Lung (tissue), 12 donors: ENCODE data around the gene GIGYF2. TPM values are rescaled to one million over a fixed set of nuclear protein-coding genes. Genes with fewer than 3 reads are reported as not detected.

Source experiments
- ATAC-seq: fragments of 200-7000 bp; cut with Tn5 transposase; one replicate; pipeline ENCODE4 v1.9.1; 2020; ENCODE audit warnings: moderate number of reproducible peaks; ENCODE audit not compliant: insufficient read depth, low FRiP score
- DNase-seq, 3 donors: peaks; one replicate each; pipeline ENCODE4 v3.0.0-alpha.2; 2013 to 2017
- H3K27ac ChIP-seq, 2 donors: one replicate each; pipeline ENCODE4 v1.5.1; 2013; ENCODE audit warnings: mild to moderate bottlenecking in 2 of 2, moderate library complexity in 2 of 2, control low read depth in 1 of 2, inconsistent platforms in 1 of 2, low read depth in 1 of 2, low read length in 1 of 2
- H3K27me3 ChIP-seq, 3 donors: one replicate each; pipeline ENCODE4 v1.5.1; 2013; ENCODE audit warnings: low read length in 2 of 3; ENCODE audit not compliant: control insufficient read depth in 3 of 3, insufficient read depth in 3 of 3
- H3K36me3 ChIP-seq, 4 donors: one replicate each; pipeline ENCODE4 v1.5.1; 2013; ENCODE audit warnings: low read length in 4 of 4, mild to moderate bottlenecking in 1 of 4, moderate library complexity in 1 of 4; ENCODE audit not compliant: control insufficient read depth in 4 of 4, insufficient read depth in 4 of 4
- H3K4me1 ChIP-seq, 5 donors: one replicate each; pipeline ENCODE4 v1.5.1; 2013; ENCODE audit warnings: low read length in 5 of 5, mild to moderate bottlenecking in 2 of 5, moderate library complexity in 1 of 5; ENCODE audit not compliant: control insufficient read depth in 5 of 5, insufficient read depth in 5 of 5
- H3K4me3 ChIP-seq: one replicate; pipeline ENCODE4 v1.5.1; 2013; ENCODE audit warnings: mild to moderate bottlenecking, control low read depth, moderate library complexity
- H3K9ac ChIP-seq, 2 donors: one replicate each; pipeline ENCODE4 v1.5.1; 2013; ENCODE audit warnings: low read length in 2 of 2, control low read depth in 1 of 2; ENCODE audit not compliant: insufficient read depth in 1 of 2
- H3K9me3 ChIP-seq, 4 donors: one replicate each; pipeline ENCODE4 v1.5.1; 2013; ENCODE audit warnings: low read length in 3 of 4, mild to moderate bottlenecking in 1 of 4, moderate library complexity in 1 of 4; ENCODE audit not compliant: control insufficient read depth in 4 of 4, insufficient read depth in 3 of 4
- WGBS, 2 donors: extraction: QIAGEN DNeasy Blood & Tissue Kit; methylation state at CpG; one replicate each; pipeline ENCODE4 v1.1.7; 2013; 5-methylcytosine and 5-hydroxymethylcytosine counted together
- polyA plus RNA-seq, 2 donors: library from polyadenylated mRNA; stranded (reverse); fragments of 200-250 nt; gene quantifications; one replicate each; pipeline ENCODE4 v1.2.1, GENCODE V29; 2013
- total RNA-seq, 2 donors: library from RNA; depleted of rRNA in 1 of 2; stranded (reverse); fragments of >200 nt in 1 of 2; gene quantifications; one replicate each; pipeline ENCODE4 v1.2.1, GENCODE V29; 2014 to 2021
- TF ChIP-seq, protein P1 (sequence below): IDR thresholded peaks from 2 replicates; pipeline ENCODE4 v1.5.1; 2012; ENCODE audit warnings: mild to moderate bottlenecking; ENCODE audit errors: control extremely low read depth, extremely low read depth
- donor health status: control.
- donor health status: control.
- donor health status: Bipolar disorder and iron deficiency.
- donor health status: healthy.
- donor health status: DM: yes; HTN: yes; CAD: no.

The GIGYF2 gene
- total and polyA plus RNA-seq, 4 donors, result 15.9 to 145 (median 37.3) TPM

DNA sequence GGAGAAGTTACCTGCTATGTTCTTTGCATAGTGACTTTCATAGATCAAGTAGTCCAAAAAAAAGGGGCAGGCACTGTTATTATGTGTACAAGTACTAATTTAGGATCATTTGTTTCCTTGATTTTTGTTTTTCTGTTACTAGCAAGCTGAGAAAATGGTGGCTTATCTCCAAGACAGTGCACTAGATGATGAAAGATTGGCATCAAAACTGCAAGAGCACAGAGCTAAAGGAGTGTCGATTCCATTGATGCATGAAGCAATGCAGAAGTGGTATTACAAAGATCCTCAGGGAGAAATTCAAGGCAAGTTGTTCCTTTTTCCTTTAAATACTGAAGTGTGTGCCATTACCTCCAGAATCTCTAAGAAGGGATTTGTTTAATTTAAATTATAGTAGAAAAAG is 98.8 kb downstream of the GIGYF2 start:
- DNase-seq (no peak), ATAC-seq (no peak)
- no peak overlapping the region for H3K27ac ChIP-seq
- H3K4me3 ChIP-seq, result no peak overlapping the region
- no peaks in the 10 kb centered on the region for H3K9me3 ChIP-seq
- 63 to 89% methylated on average over 1 of the region's 1 CpG for WGBS, 2 donors
- TF ChIP-seq, protein P1, sequence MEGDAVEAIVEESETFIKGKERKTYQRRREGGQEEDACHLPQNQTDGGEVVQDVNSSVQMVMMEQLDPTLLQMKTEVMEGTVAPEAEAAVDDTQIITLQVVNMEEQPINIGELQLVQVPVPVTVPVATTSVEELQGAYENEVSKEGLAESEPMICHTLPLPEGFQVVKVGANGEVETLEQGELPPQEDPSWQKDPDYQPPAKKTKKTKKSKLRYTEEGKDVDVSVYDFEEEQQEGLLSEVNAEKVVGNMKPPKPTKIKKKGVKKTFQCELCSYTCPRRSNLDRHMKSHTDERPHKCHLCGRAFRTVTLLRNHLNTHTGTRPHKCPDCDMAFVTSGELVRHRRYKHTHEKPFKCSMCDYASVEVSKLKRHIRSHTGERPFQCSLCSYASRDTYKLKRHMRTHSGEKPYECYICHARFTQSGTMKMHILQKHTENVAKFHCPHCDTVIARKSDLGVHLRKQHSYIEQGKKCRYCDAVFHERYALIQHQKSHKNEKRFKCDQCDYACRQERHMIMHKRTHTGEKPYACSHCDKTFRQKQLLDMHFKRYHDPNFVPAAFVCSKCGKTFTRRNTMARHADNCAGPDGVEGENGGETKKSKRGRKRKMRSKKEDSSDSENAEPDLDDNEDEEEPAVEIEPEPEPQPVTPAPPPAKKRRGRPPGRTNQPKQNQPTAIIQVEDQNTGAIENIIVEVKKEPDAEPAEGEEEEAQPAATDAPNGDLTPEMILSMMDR, result no peak
- no peaks in the 10 kb centered on the region for H3K27me3 ChIP-seq
- no peaks in the 10 kb centered on the region for H3K4me1 ChIP-seq
- H3K9ac ChIP-seq, result no peak overlapping the region
- H3K36me3 ChIP-seq, result peaks cover 28 to 49% (median 38%) of the 10 kb centered on the region in 4 donors

DNA sequence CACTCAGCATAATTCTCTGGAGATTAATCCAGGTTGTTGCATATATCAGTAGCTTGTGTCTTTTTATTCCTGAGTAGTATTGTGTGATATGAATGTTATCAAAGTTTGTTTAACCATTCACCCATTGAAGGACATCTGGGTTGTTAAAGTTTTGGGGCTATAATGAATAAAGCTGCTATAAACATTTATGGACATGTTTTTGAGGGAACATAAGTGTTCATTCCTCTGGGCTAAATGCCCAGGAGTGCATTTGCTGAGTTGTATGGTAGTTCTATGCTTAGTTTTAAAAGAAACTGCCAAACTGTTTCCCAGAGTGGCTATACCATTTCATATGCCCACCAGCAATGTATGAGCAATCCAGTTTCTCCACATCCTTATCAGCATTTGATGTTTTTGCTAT is 101.1 kb downstream of the GIGYF2 start:
- no peak for ATAC-seq
- Histone ChIP-seq H3K4me1 (no peaks in the 10 kb centered on the region), H3K4me3 (no peak overlapping the region), H3K27ac (no peak overlapping the region), H3K36me3 (peaks cover 19 to 38% (median 28%) of the 10 kb centered on the region in 4 donors), H3K27me3 (no peaks in the 10 kb centered on the region), H3K9me3 (no peaks in the 10 kb centered on the region), H3K9ac (no peak overlapping the region)
- DNase-seq, result no peak
- TF ChIP-seq, protein P1, result no peak

DNA sequence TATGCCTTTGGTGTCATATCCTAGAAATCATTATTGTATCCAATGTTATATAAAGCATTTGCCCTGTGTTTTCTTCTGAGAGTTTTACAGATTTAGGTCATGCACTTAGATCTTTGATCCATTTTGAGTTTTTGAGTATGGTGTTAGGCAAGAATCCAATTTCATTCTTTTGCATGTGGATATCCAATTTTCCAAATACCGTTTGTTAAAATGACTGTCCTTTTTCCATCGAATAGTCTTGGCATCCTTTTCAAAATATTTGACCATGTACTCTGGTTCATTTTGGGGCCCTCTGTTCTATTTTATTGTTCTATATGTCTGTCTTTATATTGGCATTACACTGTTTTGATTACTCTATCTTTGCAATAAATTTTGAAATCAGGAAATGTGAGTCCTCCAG is 103.0 kb downstream of the GIGYF2 start:
- H3K36me3 ChIP-seq, result peaks cover 14 to 24% (median 20%) of the 10 kb centered on the region in 4 donors
- TF ChIP-seq, protein P1, result no peak
- no peak for ATAC-seq
- no peaks in the 10 kb centered on the region for H3K27me3 ChIP-seq
- no peak overlapping the region for H3K27ac ChIP-seq
- DNase-seq, result no peak
- 83 to 87% methylated on average over 2 of the region's 2 CpGs for WGBS, 2 donors
- no peak overlapping the region for H3K9ac ChIP-seq
- H3K4me3 ChIP-seq, result no peak overlapping the region
- H3K4me1 ChIP-seq, result no peaks in the 10 kb centered on the region
- H3K9me3 ChIP-seq, result no peaks in the 10 kb centered on the region

DNA sequence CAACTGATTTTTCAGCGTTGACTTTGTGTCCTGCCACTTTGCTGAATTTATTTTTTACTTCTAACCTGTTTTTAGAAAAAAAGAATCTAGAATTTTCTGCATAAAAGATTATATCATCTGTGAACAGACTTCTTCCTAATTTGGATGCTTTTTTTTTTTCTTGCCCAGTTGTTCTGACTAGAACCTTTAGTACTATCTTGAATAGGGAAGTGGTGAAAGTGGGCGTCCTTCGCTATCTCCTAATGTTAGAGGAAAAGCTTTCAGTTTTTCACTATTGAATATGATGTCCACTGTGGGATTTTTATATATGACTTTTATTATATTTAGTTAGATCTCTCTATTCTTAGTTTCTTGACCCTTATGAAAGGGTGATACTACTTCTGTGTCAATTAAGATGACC is 105.0 kb downstream of the GIGYF2 start:
- ATAC-seq (no peak), DNase-seq (no peak)
- Histone ChIP-seq H3K4me1 (no peaks in the 10 kb centered on the region), H3K9ac (no peak overlapping the region), H3K27ac (no peak overlapping the region), H3K27me3 (no peaks in the 10 kb centered on the region), H3K9me3 (no peaks in the 10 kb centered on the region), H3K36me3 (peaks cover 12 to 33% (median 20%) of the 10 kb centered on the region in 4 donors), H3K4me3 (no peak overlapping the region)
- TF ChIP-seq, protein P1, result no peak
- 78 to 92% methylated on average over 3 of the region's 3 CpGs for WGBS, 2 donors
